ENCODE measurements around the gene FAM174C. TPM values are rescaled to one million over a fixed set of nuclear protein-coding genes. Genes with fewer than 3 reads are reported as not detected.

Gene FAM174C
- total RNA-seq, 1 experiment from 2014 or later, result 85.2 TPM

GRCh38 chr19:1248139-1248785, 27.1 kb upstream of the FAM174C start, which contains the start of gene MIDN:
Gene MIDN (plus strand): TSS chr19:1248583. CDS start chr19:1250297, 1,714 bp downstream.
- Mint-ChIP-seq H3K27ac (ENCODE audit: low read depth, unreplicated experiment) (peak within 1 kb of the TSS; percentile 31), H3K9me3 (ENCODE audit: unreplicated experiment) (no peaks in the 10 kb centered on the region), H3K4me3 (ENCODE audit: unreplicated experiment) (peak within 1 kb of the TSS; percentile 86), H3K4me1 (ENCODE audit: insufficient read depth, unreplicated experiment) (peaks cover 5% of the 10 kb centered on the region), H3K36me3 (ENCODE audit: insufficient read depth, unreplicated experiment) (peaks cover 42% of the 10 kb centered on the region), H3K27me3 (ENCODE audit: insufficient read depth, unreplicated experiment) (no peaks in the 10 kb centered on the region)
- POLR2A ChIA-PET, result interaction anchor here (1.2 to 8.2 kb wide), 3 partner anchors 18 to 21 kb away, joined by 17 to 240 read pairs (median 18); partner anchors contain the start of gene CIRBP
- DNase-seq (ENCODE audit: unreplicated experiment), result peak; percentile 90
- CTCF ChIA-PET, result no interaction called here
- no peak for TF ChIP-seq CTCF (IDR thresholded peaks at IDR 0.05; ENCODE audit: unreplicated experiment)
- intact Hi-C loops (cut with micrococcal nuclease), result no loop called here
- BruUV-seq (replicated peaks), result no TSS peak

DNA sequence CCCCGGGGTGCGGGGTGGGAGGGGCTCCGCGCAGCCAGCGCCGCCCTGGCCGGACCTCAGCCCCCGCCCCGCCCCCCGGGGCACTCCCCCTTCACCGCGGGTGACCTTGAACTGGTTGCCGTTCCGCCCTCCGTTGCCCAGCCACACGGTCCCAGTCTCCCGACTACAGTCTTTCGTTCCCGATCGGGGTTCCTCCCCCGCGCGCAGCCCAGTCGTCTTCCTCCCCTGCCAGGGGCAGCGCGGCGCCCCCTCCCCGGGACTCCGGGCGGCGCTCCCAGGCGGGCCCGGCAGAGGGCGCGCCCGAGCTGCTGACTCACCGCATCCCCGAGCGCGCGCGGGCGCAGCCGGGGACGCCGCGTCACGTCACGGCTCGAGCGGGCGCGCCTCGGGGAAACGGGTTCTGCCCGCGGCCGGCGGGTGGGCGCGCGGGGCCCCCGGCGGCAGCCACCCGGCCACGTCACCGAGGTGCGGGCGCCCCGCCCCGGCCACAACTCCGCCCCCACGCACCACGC, 26.5 kb upstream of the FAM174C start:
- H3K9me3 Mint-ChIP-seq (ENCODE audit: unreplicated experiment), result no peaks in the 10 kb centered on the region
- H3K36me3 Mint-ChIP-seq (ENCODE audit: insufficient read depth, unreplicated experiment), result peaks cover 48% of the 10 kb centered on the region
- DNase-seq (ENCODE audit: unreplicated experiment), result no peak
- H3K4me3 Mint-ChIP-seq (ENCODE audit: unreplicated experiment), result peak overlapping the region; percentile 86
- H3K4me1 Mint-ChIP-seq (ENCODE audit: insufficient read depth, unreplicated experiment), result peaks cover 10% of the 10 kb centered on the region
- TF ChIP-seq CTCF (IDR thresholded peaks at IDR 0.05; ENCODE audit: unreplicated experiment), result peak; percentile 88
- CTCF ChIA-PET, result no interaction called here
- BruUV-seq (replicated peaks), result TSS peak; percentile 80
- no peaks in the 10 kb centered on the region for H3K27me3 Mint-ChIP-seq (ENCODE audit: insufficient read depth, unreplicated experiment)
- peak overlapping the region; percentile 31 for H3K27ac Mint-ChIP-seq (ENCODE audit: low read depth, unreplicated experiment)
- POLR2A ChIA-PET, result interaction anchor here (1.2 to 2.2 kb wide), 2 partner anchors 17 to 21 kb away, joined by 17 to 18 read pairs; partner anchors contain the start of gene CIRBP
- intact Hi-C loops (cut with micrococcal nuclease), result loop anchor here (1.0 kb wide), 1 partner anchor 17 kb away; no protein-coding TSS in a partner anchor

GRCh38 chr19:1249298-1249989, 25.9 kb upstream of the FAM174C start:
- Mint-ChIP-seq H3K9me3 (ENCODE audit: unreplicated experiment) (no peaks in the 10 kb centered on the region), H3K4me1 (ENCODE audit: insufficient read depth, unreplicated experiment) (peaks cover 9% of the 10 kb centered on the region)

More at GRCh38 chr19:1249298-1249989, 25.9 kb upstream of the FAM174C start:
- ChIA-PET POLR2A (interaction anchor here (0.9 to 2.2 kb wide), 3 partner anchors 17 to 20 kb away, joined by 7 to 18 read pairs (median 17); partner anchors contain the start of gene CIRBP), CTCF (no interaction called here)
- peak; percentile 97 for DNase-seq (ENCODE audit: unreplicated experiment)
- Mint-ChIP-seq H3K27ac (ENCODE audit: low read depth, unreplicated experiment) (no peak overlapping the region), H3K4me3 (ENCODE audit: unreplicated experiment) (peak overlapping the region; percentile 86), H3K27me3 (ENCODE audit: insufficient read depth, unreplicated experiment) (no peaks in the 10 kb centered on the region), H3K36me3 (ENCODE audit: insufficient read depth, unreplicated experiment) (peaks cover 53% of the 10 kb centered on the region)
- no TSS peak for BruUV-seq (replicated peaks)
- intact Hi-C loops (cut with micrococcal nuclease), result loop anchor here (1.0 kb wide), 1 partner anchor 17 kb away; no protein-coding TSS in a partner anchor
- no peak for TF ChIP-seq CTCF (IDR thresholded peaks at IDR 0.05; ENCODE audit: unreplicated experiment)
